ENCODE measurements around the gene SLC30A2. TPM values are rescaled to one million over a fixed set of nuclear protein-coding genes. Genes with fewer than 3 reads are reported as not detected.

SLC30A2 gene
- total RNA-seq, 1 donor from 2014 or later = not detected

- H3K4me3 Mint-ChIP-seq (ENCODE audit: unreplicated experiment) = no peak overlapping the region
- Histone ChIP-seq H3K9ac (ENCODE audit: low read length) (no peak overlapping the region), H3K36me3 (ENCODE audit: insufficient read depth, low read length) (no peaks in the 10 kb centered on the region), H3K4me3 (ENCODE audit: insufficient read depth, low read depth, low read length) (no peak overlapping the region), H3K27ac (ENCODE audit: low read depth, low read length) (no peak overlapping the region), H3K79me2 (ENCODE audit: insufficient read depth, low read length) (no peaks in the 10 kb centered on the region), H2AFZ (ENCODE audit: low read depth, low read length) (no peak overlapping the region), H3K9me3 (ENCODE audit: insufficient read depth, low read depth, low read length) (no peaks in the 10 kb centered on the region), H4K20me1 (ENCODE audit: insufficient read depth, low read length) (no peaks in the 10 kb centered on the region), H3K27me3 (ENCODE audit: insufficient read depth, low read length) (no peaks in the 10 kb centered on the region), H3K4me2 (ENCODE audit: low read length) (no peak overlapping the region), H3K4me1 (ENCODE audit: insufficient read depth, low read length) (peaks cover 4% of the 10 kb centered on the region)
- no peaks in the 10 kb centered on the region for H3K9me3 Mint-ChIP-seq (ENCODE audit: unreplicated experiment)
- H3K27me3 Mint-ChIP-seq (ENCODE audit: low read depth, unreplicated experiment) = peaks cover 6% of the 10 kb centered on the region
- FAIRE-seq = no peak
- no peaks in the 10 kb centered on the region for H3K4me1 Mint-ChIP-seq (ENCODE audit: low read depth, unreplicated experiment)
- DNase-seq (ENCODE audit: low read depth) = no peak
- no peaks in the 10 kb centered on the region for H3K36me3 Mint-ChIP-seq (ENCODE audit: low read depth, unreplicated experiment)
- H3K27ac Mint-ChIP-seq (ENCODE audit: unreplicated experiment) = no peak overlapping the region
- no peak for TF ChIP-seq EZH2 (IDR thresholded peaks at IDR 0.05; ENCODE audit: insufficient read depth, low read length)
- no peak for TF ChIP-seq CTCF (IDR thresholded peaks at IDR 0.05; ENCODE audit: insufficient read depth, low read depth, low read length)
These were observed 42.7 kb downstream of the SLC30A2 start for GRCh38 chr1:26003262-26003661.

GRCh38 chr1:25999041-25999800 lies 46.7 kb downstream of the SLC30A2 start:
- H3K79me2 ChIP-seq (ENCODE audit: insufficient read depth, low read length) = peaks cover 6% of the 10 kb centered on the region
- no peak overlapping the region for H3K4me3 ChIP-seq (ENCODE audit: insufficient read depth, low read depth, low read length)
- TF ChIP-seq EZH2 (IDR thresholded peaks at IDR 0.05; ENCODE audit: insufficient read depth, low read length) (no peak), CTCF (IDR thresholded peaks at IDR 0.05; ENCODE audit: insufficient read depth, low read depth, low read length) (no peak)
- H3K4me1 ChIP-seq (ENCODE audit: insufficient read depth, low read length) = peaks cover 15% of the 10 kb centered on the region
- peak overlapping the region; percentile 85 for H2AFZ ChIP-seq (ENCODE audit: low read depth, low read length)
- Mint-ChIP-seq H3K36me3 (ENCODE audit: low read depth, unreplicated experiment) (no peaks in the 10 kb centered on the region), H3K4me1 (ENCODE audit: low read depth, unreplicated experiment) (peaks cover 6% of the 10 kb centered on the region), H3K4me3 (ENCODE audit: unreplicated experiment) (no peak overlapping the region), H3K9me3 (ENCODE audit: unreplicated experiment) (no peaks in the 10 kb centered on the region), H3K27ac (ENCODE audit: unreplicated experiment) (no peak overlapping the region), H3K27me3 (ENCODE audit: low read depth, unreplicated experiment) (peaks cover 2% of the 10 kb centered on the region)
- no peaks in the 10 kb centered on the region for H4K20me1 ChIP-seq (ENCODE audit: insufficient read depth, low read length)
- no peaks in the 10 kb centered on the region for H3K36me3 ChIP-seq (ENCODE audit: insufficient read depth, low read length)
- no peaks in the 10 kb centered on the region for H3K27me3 ChIP-seq (ENCODE audit: insufficient read depth, low read length)
- H3K4me2 ChIP-seq (ENCODE audit: low read length) = no peak overlapping the region
- DNase-seq (ENCODE audit: low read depth) (no peak), FAIRE-seq (no peak)
- H3K27ac ChIP-seq (ENCODE audit: low read depth, low read length) = no peak overlapping the region
- H3K9ac ChIP-seq (ENCODE audit: low read length) = no peak overlapping the region
- H3K9me3 ChIP-seq (ENCODE audit: insufficient read depth, low read depth, low read length) = no peaks in the 10 kb centered on the region

Measured in astrocyte (in vitro differentiated cells and primary cell).